Neural crest cell (in vitro differentiated cells): ENCODE results near the gene RPL27A. TPM values are rescaled to one million over a fixed set of nuclear protein-coding genes. Genes with fewer than 3 reads are reported as not detected.

Experiments used
- DNase-seq: peaks from one replicate; pipeline ENCODE4 v3.0.0; 2021; ENCODE audit warnings: low read depth, mixed read lengths, low spot score
- H3K27ac Mint-ChIP-seq: one replicate; pipeline ENCODE4 v1.8.0; 2021; ENCODE audit warnings: mild to moderate bottlenecking, mixed read lengths; ENCODE audit not compliant: unreplicated experiment
- H3K27me3 Mint-ChIP-seq: 2 replicates; pipeline ENCODE4 v1.8.0; 2021; ENCODE audit warnings: low read depth, mild to moderate bottlenecking, mixed read lengths
- H3K36me3 Mint-ChIP-seq: 2 replicates; pipeline ENCODE4 v1.8.0; 2021; ENCODE audit warnings: low read depth, mild to moderate bottlenecking, mixed read lengths
- H3K4me1 Mint-ChIP-seq: 2 replicates; pipeline ENCODE4 v1.8.0; 2021; ENCODE audit warnings: mixed read lengths
- H3K4me3 Mint-ChIP-seq: one replicate; pipeline ENCODE4 v1.8.0; 2021; ENCODE audit warnings: mild to moderate bottlenecking, mixed read lengths
- H3K9me3 Mint-ChIP-seq: 2 replicates; pipeline ENCODE4 v1.8.0; 2021; ENCODE audit warnings: mixed read lengths
- CTCF ChIP-seq: fragments of 200-600 bp; sonication (generic); conservative IDR thresholded peaks from 2 replicates; pipeline ENCODE4 v1.5.0; 2021; ENCODE audit warnings: antibody characterized with exemption, mild to moderate bottlenecking
- total RNA-seq: library from RNA; stranded (reverse); gene quantifications from 2 replicates; pipeline ENCODE4 v1.2.1, GENCODE V29; 2021

The RPL27A gene
- total RNA-seq, 1 donor from 2014 or later: 711 TPM

- Mint-ChIP-seq H3K36me3 (peaks cover 6% of the 10 kb centered on the region), H3K27me3 (no peaks in the 10 kb centered on the region), H3K4me1 (peaks cover 21% of the 10 kb centered on the region), H3K27ac (peak overlapping the region; percentile 68), H3K9me3 (no peaks in the 10 kb centered on the region), H3K4me3 (no peak overlapping the region)
- DNase-seq: no peak
- no peak for TF ChIP-seq CTCF
Observed at GRCh38 chr11:8732324-8732670, 49.7 kb downstream of the RPL27A start.

DNA sequence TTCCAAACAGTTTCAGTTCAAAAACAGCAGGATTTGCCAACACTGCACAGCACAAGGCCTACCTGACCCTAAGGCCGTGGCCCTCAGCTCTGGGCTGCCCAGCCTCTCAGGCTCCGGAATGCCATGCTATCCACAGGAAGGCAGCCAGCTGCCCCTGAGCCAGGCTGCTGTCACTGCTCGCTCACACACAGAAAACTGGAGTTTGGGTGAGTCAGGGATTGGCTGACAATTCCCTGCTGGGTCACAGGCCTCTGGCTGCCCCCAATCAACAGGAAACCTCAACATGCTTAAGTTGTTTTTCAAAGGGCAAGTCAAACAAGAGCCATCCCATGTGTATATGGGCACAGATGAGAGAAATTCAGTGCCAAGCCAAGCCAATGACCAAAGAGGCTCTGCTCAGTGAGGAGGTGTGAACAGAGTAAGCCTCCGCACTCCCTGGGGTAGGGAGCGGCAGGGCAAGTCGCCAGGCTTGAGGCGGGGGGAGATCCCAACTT is 50.2 kb downstream of the RPL27A start:
- Mint-ChIP-seq H3K27me3 (no peaks in the 10 kb centered on the region), H3K9me3 (no peaks in the 10 kb centered on the region), H3K4me1 (peaks cover 21% of the 10 kb centered on the region), H3K4me3 (no peak overlapping the region), H3K27ac (peak overlapping the region; percentile 51), H3K36me3 (peaks cover 6% of the 10 kb centered on the region)
- no peak for DNase-seq
- TF ChIP-seq CTCF: no peak

DNA sequence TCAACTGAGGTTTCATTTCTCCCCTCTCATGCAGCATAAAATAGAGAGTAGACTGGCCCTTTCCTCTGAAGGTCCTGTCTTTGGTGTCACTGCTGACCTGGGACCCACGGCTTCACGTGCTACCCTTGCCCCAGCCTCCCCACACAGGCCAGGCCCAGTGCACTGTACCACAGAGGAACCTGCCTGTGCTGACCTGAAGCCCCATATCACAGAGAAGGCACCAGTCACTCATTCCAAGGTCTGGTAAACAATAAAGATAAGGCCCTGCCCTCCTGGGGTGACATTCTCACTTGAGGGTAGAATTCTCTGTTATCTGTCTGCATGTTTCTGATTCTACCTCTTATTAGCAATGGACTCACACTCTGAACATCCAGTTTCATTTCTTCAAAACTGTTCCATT is 51.3 kb downstream of the RPL27A start:
- Mint-ChIP-seq H3K27me3 (no peaks in the 10 kb centered on the region), H3K27ac (peak overlapping the region; percentile 85), H3K9me3 (no peaks in the 10 kb centered on the region), H3K36me3 (peaks cover 6% of the 10 kb centered on the region), H3K4me1 (peaks cover 21% of the 10 kb centered on the region), H3K4me3 (no peak overlapping the region)
- no peak for TF ChIP-seq CTCF
- DNase-seq: no peak

DNA sequence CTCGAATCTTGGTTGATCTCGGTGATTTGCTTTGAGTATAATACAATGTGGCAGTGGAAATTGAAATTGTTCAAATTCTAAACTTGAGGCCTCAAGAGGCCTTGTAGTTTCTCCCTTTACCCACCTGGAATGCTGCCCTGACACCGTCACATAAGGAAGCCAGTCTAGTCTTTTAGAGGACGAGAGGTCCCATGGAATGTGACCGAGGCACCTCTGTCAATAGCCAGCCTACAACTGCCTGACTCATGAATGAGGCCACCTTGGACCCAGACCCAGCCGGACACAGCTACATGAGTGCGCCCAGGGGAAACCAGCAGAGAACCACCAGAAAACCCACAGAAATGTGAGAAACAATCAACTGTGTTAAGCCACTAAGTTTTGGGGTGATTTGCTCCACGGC is 52.5 kb downstream of the RPL27A start:
- no peak overlapping the region for H3K27ac Mint-ChIP-seq
- H3K9me3 Mint-ChIP-seq: no peaks in the 10 kb centered on the region
- peaks cover 21% of the 10 kb centered on the region for H3K4me1 Mint-ChIP-seq
- no peak overlapping the region for H3K4me3 Mint-ChIP-seq
- H3K36me3 Mint-ChIP-seq: peaks cover 2% of the 10 kb centered on the region
- no peak for TF ChIP-seq CTCF
- no peaks in the 10 kb centered on the region for H3K27me3 Mint-ChIP-seq
- no peak for DNase-seq

GRCh38 chr11:8739309-8739793 is 56.8 kb downstream of the RPL27A start:
- Mint-ChIP-seq H3K27me3 (no peaks in the 10 kb centered on the region), H3K4me3 (no peak overlapping the region), H3K36me3 (peaks cover 2% of the 10 kb centered on the region), H3K4me1 (no peaks in the 10 kb centered on the region), H3K27ac (no peak overlapping the region), H3K9me3 (no peaks in the 10 kb centered on the region)
- TF ChIP-seq CTCF: no peak
- DNase-seq: no peak

Other genes with a start within 250 kb of the RPL27A start
- gene STK33, start 88.6 kb upstream of the RPL27A start, total RNA-seq: 17.3 and 24.2 TPM in 2 replicates
- 6.5 and 10.2 TPM in 2 replicates for gene TRIM66, start 127 bp upstream of the RPL27A start, total RNA-seq
- gene AKIP1, start 228.4 kb downstream of the RPL27A start, total RNA-seq: 29.7 and 31.5 TPM in 2 replicates